ENCODE results near the gene UBE2N. TPM values are rescaled to one million over a fixed set of nuclear protein-coding genes. Genes with fewer than 3 reads are reported as not detected.
"Not testable (repeated sequence)": the region's sequence is repeated elsewhere in the genome, so short reads cannot be mapped to it uniquely, and the experiment has no call there.

The UBE2N gene
- polyA plus RNA-seq, 3 donors from 2014 or later = 135 to 193 (median 142) TPM

DNA sequence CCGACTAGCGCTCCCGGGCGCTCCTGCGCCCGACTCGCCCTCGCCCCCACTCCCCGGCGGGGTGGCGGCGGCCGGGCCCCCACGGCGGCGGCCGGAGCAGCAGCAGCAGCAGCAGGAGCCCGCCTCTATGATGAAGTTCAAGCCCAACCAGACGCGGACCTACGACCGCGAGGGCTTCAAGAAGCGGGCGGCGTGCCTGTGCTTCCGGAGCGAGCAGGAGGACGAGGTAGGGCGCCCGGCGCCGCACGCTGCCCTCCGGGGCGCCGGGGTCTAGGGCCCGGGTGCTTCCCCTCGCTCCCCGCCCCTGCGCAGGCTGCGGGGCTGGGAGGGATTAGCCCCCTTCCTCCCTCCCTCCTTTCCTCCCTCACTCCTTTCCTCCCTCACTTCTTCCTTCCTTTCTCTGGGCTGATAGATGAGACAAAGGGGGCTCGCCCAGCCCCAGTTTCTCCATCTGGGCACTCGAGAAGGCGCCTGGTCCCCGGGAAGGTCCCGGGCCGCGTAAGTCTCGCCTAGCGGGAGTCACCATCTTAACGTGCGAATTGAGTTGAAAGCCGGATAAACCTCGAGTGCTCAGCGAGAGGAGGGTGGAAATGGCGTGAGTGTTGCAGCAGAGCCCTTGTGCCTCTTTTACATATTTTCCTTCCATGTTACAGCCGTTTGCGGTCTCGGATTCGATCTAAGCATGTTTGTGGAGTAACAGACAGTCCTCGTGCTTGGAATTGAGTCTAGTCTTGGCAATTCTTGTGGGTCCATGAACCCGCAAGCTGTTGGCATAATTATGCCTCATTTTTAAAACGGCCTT, 63.4 kb downstream of the UBE2N start:
- H3K36me3 Mint-ChIP-seq; H3K27me3 Mint-ChIP-seq (ENCODE audit: low read depth in 3 of 3); H3K9me3 Mint-ChIP-seq: not testable (repeated sequence)
- H3K27ac Mint-ChIP-seq = peak overlapping the region; percentile 94 to 99 (median 97)
- DNase-seq = peak; percentile 59 to 63 (median 61)
- H3K4me3 Mint-ChIP-seq = peak overlapping the region; percentile 97 to 100 (median 99)
- H3K4me1 Mint-ChIP-seq = peaks cover 46 to 47% of the 10 kb centered on the region in 2 donors

DNA sequence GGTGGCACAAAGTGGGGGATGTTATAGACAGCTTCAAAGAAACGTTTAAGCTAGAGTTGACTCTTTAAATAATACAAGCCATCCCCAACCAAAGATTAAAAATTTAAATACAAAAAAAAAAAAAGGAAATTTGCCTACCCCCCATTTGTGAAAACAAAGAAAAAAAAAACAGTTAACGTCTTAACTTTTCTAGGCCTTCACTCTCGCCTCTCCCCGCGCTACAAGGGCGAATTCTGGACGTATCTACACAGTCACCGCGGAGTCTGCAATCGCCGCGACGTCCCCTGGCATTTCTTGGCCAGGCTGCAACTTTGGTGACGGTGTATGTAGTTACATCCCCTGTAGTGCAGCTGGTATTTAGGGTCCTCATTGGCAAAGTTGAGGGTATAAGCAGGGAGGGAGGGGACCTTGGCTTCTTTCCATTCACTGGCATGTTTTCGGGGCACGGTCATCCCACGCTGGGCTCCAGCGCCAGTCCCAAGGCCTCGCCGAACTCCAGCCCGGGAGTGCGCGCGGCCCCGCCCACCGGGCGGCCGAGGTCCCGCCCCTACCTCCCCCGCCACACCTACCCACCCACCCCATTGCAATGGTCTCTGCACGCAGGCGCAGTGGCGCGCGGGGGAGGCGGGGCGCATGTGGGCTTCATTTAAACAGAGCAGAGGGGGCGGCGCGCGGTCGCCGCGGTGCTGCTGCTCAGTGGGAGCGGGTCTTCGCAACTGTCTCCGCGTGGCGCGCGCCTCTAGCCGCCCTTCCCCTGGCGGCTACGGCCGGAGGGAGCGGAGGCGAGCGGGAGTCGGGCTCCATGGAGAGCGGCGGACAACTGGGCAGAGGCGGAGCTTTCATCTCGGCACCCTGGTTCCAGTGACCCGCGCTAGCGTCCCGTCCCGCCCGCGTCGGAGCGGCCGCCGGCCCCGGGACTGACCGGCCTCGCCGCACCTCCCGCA, 64.2 kb downstream of the UBE2N start, which contains the start of gene NUDT4:
Gene NUDT4 (plus strand): TSS at position 674 of the 944 bp plus-strand sequence. CDS start 398 bp downstream, outside the sequence.
- Mint-ChIP-seq H3K9me3 (no peaks in the 10 kb centered on the region), H3K4me3 (peak within 1 kb of the TSS; percentile 97 to 100 (median 99)), H3K27ac (peak within 1 kb of the TSS; percentile 94 to 99 (median 97)), H3K27me3 (ENCODE audit: low read depth in 3 of 3) (peaks cover 5 to 8% (median 8%) of the 10 kb centered on the region in 3 donors), H3K36me3 (no peaks in the 10 kb centered on the region), H3K4me1 (peaks cover 40 to 47% of the 10 kb centered on the region in 2 donors)
- peak; percentile 96 to 97 (median 96) for DNase-seq

DNA sequence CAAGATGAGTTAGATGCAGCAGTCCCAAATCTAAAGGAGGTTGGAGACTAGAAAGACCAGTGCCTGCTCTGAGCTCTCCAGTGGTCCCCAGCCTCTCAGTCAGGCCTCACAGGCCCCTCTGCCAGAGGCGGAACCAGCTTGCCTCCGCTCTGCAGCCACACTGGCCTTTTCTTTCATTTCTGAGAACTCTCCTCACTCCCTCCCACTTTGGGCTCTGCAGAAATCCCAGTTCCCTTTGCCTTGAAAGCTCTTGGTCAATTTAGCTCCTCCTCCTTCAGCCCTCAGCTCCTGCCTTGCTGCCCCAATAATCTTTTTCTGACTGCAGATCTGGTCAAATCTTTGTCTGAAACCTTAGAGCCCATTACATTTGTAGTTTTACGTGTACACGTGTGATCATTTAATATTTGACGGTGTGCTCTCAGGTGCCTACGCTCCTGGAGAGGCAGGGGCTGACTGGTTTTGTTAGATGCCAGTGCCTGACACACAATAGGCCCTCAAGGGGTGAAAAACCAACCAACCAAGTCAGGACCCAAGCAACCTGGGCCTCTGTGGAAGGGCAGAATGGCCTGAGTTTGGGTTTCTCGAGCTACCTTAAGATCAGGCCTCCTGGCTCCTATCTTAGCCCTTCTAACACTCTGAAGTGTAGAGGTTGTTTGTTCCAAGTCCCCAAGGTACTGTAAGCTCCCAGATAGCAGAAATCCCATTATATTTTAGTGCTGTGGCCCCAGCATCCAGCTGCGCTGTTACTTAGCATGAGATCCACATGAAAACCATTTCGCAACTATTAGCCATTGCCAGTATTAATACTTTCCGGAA, 65.1 kb downstream of the UBE2N start:
- Mint-ChIP-seq H3K4me3 (peak overlapping the region; percentile 77 to 91 (median 89)), H3K27me3 (ENCODE audit: low read depth in 3 of 3) (peaks cover 5 to 9% (median 8%) of the 10 kb centered on the region in 3 donors), H3K9me3 (no peaks in the 10 kb centered on the region), H3K36me3 (no peaks in the 10 kb centered on the region), H3K27ac (peak overlapping the region in 2 of 6 donors; percentile 66 to 67), H3K4me1 (peaks cover 36 to 39% of the 10 kb centered on the region in 2 donors)
- DNase-seq = no peak

DNA sequence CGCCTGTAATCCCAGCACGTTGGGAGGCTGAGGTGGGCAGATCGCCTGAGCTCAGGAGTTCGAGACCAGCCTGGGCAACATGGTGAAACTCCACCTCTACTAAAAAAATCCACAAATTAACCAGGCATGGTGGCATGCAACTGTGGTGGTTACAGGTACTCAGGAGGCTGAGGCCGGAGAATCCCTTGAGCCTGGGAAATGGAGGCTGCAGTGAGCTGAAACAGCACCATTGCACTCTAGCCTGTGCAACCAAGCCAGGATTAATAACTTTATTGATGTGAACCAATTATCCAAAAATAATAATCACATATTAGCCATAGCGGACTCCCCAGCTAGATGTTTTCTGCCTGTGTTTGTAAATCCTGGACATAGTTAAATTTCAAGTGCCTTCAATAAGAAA, 65.8 kb downstream of the UBE2N start:
- DNase-seq = no peak
- peaks cover 28 to 31% of the 10 kb centered on the region in 2 donors for H3K4me1 Mint-ChIP-seq
- peaks cover 5 to 9% (median 8%) of the 10 kb centered on the region in 3 donors for H3K27me3 Mint-ChIP-seq (ENCODE audit: low read depth in 3 of 3)
- H3K27ac Mint-ChIP-seq = no peak overlapping the region
- no peaks in the 10 kb centered on the region for H3K36me3 Mint-ChIP-seq
- H3K9me3 Mint-ChIP-seq = no peaks in the 10 kb centered on the region
- no peak overlapping the region for H3K4me3 Mint-ChIP-seq

DNA sequence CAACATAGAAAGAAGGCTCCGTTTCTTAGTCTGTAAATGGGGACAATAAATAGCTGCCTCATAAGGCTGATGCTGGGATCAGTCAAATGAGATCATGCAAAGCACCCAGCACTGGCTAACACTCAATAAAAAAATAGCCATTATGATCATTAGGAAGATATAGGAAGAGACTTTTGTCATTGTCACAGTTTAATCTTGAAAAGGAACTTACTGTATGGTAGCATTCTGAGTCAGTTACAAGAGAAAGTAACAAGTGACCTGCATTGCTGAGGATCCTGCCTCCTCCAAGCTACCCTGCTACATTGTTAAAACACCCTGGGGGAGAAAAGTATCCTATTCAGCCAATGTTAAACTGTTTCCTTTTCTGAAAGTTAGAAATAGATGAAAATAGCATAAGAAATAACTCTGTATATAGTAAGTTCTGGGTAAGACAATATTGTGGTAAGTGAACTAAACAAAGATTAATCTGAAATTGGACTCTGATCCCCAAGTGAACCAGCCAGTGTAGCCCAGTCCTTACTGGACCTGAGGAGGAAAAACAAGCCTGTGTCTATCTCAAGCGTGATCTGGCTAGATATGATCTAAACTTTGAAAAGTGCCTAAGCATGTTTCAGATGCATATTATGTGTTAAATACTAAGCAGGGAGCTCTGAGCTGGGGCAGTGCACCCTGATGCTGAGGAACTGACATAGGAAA, 67.6 kb downstream of the UBE2N start:
- no peak overlapping the region for H3K4me3 Mint-ChIP-seq
- H3K36me3 Mint-ChIP-seq = no peaks in the 10 kb centered on the region
- no peak overlapping the region for H3K27ac Mint-ChIP-seq
- H3K4me1 Mint-ChIP-seq = peaks cover 10 to 13% of the 10 kb centered on the region in 2 donors
- peaks cover 5 to 9% (median 8%) of the 10 kb centered on the region in 3 donors for H3K27me3 Mint-ChIP-seq (ENCODE audit: low read depth in 3 of 3)
- DNase-seq = no peak
- no peaks in the 10 kb centered on the region for H3K9me3 Mint-ChIP-seq

DNA sequence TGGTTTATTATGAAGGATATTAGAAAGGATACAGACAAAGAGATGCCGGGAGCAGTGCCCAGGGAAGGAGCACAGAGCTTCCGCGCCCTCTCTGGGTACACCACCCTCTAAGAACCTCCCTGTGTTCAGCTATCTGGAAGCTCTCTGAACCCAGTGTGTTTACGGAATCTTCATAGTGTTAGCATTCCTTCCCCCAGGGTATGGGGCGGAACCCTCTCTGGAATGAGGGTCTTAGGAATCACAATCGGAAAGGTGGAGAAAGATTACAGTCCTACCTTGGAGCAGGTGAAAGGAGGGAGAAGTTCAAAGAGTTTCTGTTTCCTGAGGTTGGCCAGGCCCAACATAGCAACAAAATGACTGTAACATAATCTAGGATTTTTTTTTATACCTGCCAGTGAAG, 70.8 kb downstream of the UBE2N start:
- no peaks in the 10 kb centered on the region for H3K4me1 Mint-ChIP-seq
- no peaks in the 10 kb centered on the region for H3K9me3 Mint-ChIP-seq
- H3K27me3 Mint-ChIP-seq (ENCODE audit: low read depth in 3 of 3) = peaks cover 0 to 5% (median 2%) of the 10 kb centered on the region in 3 donors
- H3K36me3 Mint-ChIP-seq = no peaks in the 10 kb centered on the region
- H3K4me3 Mint-ChIP-seq = no peak overlapping the region
- no peak for DNase-seq
- no peak overlapping the region for H3K27ac Mint-ChIP-seq

DNA sequence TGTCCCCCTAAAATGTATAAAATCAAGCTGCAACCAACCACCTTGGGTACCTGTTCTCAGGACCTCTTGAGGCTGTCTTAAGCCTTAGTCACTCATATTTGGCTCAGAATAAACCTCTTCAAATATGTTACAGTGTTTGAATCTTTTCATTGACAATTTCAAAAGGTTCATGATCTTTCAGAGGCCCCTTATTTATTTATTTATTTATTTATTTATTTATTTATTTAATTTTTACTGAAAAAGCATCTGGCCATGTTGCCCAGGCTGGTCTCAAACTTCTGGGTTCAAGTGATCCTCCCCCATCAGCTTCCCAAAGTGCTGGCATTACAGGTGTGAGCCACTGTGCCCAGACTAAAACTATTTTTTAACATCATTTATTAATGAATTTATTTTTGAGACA, 72.2 kb downstream of the UBE2N start:
- Mint-ChIP-seq H3K4me1 (peaks cover under 1 to 1% of the 10 kb centered on the region in 2 donors), H3K36me3 (no peaks in the 10 kb centered on the region), H3K9me3 (no peaks in the 10 kb centered on the region), H3K27ac (no peak overlapping the region), H3K4me3 (no peak overlapping the region), H3K27me3 (ENCODE audit: low read depth in 3 of 3) (peaks cover 0 to 5% (median 2%) of the 10 kb centered on the region in 3 donors)
- DNase-seq = no peak

DNA sequence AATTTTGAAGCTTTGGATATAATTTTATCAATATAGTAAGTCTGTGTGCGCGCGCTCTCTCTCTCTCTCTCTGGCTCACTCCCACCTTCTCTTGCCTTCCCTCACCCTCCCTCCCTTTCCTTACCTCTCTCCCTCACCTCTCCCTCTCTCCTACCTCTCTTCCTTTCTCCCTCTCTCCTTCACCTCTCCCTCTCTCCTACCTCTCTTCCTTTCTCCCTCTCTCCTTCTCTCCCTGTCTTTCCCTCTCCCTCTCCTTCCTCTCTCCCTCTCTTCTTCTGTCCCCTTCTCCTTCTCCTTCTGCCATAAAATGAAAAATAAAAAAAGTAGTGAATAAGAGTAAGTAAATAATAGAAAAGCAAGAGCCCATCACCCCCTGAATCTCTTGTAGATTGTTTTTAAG, 73.0 kb downstream of the UBE2N start:
- no peak overlapping the region for H3K27ac Mint-ChIP-seq
- no peaks in the 10 kb centered on the region for H3K9me3 Mint-ChIP-seq

DNA sequence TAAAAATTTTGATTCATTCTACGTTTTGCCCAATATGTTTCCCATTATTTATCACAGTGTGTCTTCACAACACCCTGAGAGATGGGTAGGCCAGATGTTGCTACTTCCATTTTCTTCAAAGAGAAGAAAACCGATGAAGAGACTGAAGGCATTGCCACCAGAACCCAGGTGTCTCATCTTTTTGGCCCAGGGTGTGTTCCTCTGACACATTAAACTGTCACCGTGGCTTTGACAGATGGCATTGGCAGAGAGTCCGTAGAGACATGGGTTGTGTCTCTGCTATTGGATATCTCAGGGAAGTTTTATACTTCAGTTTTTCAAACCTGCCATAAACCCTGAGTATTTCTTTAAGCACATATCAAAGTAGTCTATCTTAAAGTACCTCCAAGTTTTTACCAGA, 75.3 kb downstream of the UBE2N start:
- no peak for DNase-seq
- Mint-ChIP-seq H3K4me3 (no peak overlapping the region), H3K4me1 (peaks cover 9 to 12% of the 10 kb centered on the region in 2 donors), H3K27ac (no peak overlapping the region), H3K9me3 (no peaks in the 10 kb centered on the region), H3K27me3 (ENCODE audit: low read depth in 3 of 3) (peaks cover 0 to 5% (median 0%) of the 10 kb centered on the region in 3 donors), H3K36me3 (no peaks in the 10 kb centered on the region)

More for the DNA sequence above, 73.0 kb downstream of the UBE2N start:
- Mint-ChIP-seq H3K4me3 (no peak overlapping the region), H3K36me3 (no peaks in the 10 kb centered on the region), H3K4me1 (peaks cover 8% of the 10 kb centered on the region in 2 donors), H3K27me3 (ENCODE audit: low read depth in 3 of 3) (peaks cover 0 to 7% (median 2%) of the 10 kb centered on the region in 3 donors)
- no peak for DNase-seq

DNA sequence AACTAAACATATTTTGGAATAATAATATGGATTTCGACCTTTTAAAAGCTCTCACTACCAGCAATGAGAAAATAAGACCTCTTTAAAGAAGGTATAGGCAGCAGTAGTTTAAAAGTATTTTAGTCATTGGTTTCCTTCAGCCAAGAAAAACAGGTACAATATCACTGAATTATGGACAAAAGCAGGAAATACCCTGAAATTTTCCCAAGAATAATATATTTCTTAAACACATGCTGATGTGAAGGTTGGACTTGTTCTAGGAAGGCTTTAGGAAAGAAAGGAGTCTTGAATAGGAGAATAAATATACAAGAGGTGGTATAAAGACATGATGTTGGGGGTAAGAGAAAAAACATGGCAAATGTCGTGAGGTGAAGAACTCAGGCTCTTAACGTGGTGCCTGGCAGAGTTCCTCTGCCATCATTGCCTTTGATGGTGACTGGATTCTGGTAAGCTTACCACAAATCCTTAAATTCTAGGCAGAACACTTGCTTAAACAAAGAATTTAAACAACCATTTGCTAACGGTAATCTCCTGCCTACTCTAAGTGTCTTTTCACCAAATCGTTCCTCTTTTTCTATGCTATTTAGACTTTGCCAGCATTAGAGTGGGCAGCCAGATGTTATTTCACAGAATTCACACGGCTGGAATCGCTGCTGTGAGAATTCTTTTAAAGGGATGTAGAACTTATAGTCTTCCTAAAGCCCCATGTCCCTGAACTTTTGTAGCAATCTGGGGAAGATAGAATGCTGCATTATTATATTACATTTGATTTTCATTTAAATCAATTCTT, 75.9 kb downstream of the UBE2N start:
- peaks cover 0 to 5% (median 0%) of the 10 kb centered on the region in 3 donors for H3K27me3 Mint-ChIP-seq (ENCODE audit: low read depth in 3 of 3)
- no peak overlapping the region for H3K27ac Mint-ChIP-seq
- H3K9me3 Mint-ChIP-seq = no peaks in the 10 kb centered on the region
- peaks cover 9 to 12% of the 10 kb centered on the region in 2 donors for H3K4me1 Mint-ChIP-seq
- H3K36me3 Mint-ChIP-seq = no peaks in the 10 kb centered on the region
- no peak overlapping the region for H3K4me3 Mint-ChIP-seq
- no peak for DNase-seq

DNA sequence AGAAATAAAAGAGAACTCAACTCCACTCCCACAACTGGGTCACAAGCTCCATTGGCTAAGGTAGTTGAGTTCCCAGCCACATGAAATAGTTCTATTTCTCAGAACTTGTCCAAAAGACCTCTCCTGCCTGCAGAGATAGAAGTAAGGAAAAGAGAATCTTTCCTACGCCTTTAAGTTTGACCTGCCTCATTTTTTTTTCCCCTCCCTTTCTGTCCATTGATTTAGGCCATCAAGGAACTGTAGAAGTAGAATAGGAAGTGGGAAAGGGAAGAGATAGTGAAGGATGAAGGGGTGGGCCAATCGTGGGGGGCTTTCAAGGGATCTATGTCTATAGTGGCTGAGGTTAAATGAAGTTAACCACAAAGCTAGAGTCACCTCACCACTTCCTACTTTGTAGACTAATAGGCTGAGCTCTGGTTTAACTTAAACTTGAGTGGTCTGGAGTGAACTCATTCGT, 77.9 kb downstream of the UBE2N start:
- Mint-ChIP-seq H3K4me3 (peak overlapping the region in 1 of 5 donors; percentile 8), H3K27ac (peak overlapping the region in 2 of 6 donors; percentile 28 to 48), H3K4me1 (peaks cover 9 to 12% of the 10 kb centered on the region in 2 donors), H3K27me3 (ENCODE audit: low read depth in 3 of 3) (peaks cover 0 to 5% (median 0%) of the 10 kb centered on the region in 3 donors), H3K36me3 (no peaks in the 10 kb centered on the region), H3K9me3 (no peaks in the 10 kb centered on the region)
- peak in 1 of 3 donors; percentile 14 for DNase-seq
